Measurements from ENCODE around the gene CPXM2.

Gene CPXM2

GRCh38 chr10:123795846-123796590 lies 95.6 kb downstream of the CPXM2 start:
- no peak for DNase-seq

- no peak for DNase-seq
Observed at GRCh38 chr10:123795196-123795780, 96.3 kb downstream of the CPXM2 start.

DNA sequence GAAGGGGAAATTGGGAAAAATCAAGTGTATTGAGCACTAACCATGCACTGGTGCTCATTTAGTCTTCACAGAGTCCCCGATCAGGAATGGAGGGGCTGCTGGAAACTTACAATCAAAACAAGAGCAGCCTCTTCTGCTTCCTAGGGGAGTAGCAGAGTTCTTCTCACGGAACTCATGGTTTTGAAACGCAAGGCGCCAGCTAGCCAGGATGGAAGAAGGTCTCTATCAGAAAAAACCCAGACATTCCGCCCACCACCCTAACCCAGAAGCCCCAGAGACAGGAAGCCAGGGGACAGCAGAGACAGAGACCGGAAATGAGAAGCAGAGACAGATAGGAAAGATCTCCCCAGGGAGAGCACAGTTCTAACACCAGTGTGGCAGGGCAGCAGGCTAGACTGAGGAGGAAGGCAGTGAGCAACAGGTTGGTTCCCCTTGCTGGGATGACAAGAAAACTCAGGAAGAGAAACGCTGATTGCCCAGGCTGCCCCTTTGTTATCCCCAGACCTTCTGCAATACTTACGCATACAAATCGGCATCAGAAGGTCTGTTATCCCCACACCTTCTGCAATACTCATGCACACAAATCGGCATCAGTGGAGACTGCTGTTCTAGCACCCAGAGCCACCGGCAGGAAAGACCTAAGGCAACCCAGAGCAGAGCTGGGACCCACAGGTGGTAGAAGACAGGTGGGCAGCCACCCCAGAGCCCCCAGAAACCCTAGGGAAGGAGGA lies 99.2 kb downstream of the CPXM2 start:
- no peak for DNase-seq

DNA sequence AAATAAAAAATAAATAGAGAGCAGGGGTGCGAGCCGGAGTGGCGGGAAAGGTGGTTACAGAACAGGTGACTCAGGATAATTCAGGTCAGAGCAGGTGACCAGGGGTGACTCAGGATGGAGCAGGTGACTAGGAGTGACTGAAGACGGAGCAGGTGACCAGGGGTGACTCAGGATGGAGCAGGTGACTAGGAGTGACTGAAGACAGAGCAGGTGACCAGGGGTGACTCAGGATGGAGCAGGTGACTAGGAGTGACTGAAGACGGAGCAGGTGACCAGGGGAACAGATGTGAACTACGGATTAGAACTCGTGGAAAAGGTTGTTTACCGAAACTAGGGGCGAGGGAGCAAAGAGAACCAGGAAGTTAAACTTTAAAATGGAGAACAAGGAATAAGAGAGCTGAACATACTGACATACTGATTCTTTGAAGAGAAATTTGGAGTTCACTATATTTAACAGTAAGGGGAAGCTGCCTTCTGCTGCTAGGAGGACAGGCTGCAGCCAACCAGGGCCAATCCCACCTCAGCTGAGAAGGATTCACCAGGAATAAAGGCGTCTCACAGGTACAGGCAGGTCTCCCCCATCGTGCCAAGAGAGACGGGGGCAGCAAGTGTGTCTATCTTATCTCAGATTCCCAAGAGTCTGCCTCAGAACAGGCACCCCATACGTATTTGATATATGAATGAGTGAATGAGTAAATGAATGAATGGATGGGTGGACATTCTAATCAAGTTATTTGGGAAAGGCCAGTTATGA lies 101.3 kb downstream of the CPXM2 start:
- DNase-seq: no peak

DNA sequence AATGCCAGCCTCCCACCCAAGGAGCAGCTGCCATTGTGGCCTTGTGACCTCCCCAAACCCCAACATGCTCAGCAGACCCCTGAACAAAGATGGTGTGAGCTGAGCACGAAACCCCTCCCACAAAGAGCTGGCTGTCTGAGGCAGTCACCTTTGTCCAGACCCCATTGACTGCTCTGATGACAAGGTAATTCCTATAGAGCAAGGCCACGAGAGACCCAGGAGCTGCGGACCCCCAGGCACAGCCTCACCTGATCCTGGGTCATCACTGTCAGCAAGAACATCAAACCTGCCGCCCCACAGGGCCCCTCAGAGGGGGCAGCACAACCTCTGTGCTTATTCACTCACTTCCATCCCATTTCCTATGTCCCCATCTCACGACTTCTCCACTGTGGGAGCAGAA lies 102.6 kb downstream of the CPXM2 start:
- DNase-seq: no peak

GRCh38 chr10:123787566-123787965 lies 104.0 kb downstream of the CPXM2 start:
- DNase-seq: no peak

DNA sequence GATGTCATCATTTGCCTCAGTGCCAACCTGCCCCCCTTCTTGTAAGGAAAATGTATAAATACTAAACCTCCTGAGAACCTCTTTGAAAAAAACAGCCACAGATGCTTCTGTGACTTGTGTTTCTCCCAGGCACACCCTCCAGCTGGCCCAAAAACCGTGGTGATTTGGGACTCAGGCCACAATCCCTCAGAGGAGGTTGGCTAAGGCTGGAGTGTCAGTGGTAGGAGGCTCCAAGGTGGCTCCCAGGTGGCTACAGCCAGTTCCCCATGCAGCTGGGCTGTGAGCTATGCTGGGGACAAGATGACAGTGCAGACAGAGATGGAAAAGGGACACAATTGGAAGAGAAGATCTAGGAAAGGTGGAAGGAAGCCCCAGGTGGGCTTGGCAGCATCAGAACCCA lies 104.7 kb downstream of the CPXM2 start:
- no peak for DNase-seq

- DNase-seq: no peak
Observed at GRCh38 chr10:123786306-123786705, 105.3 kb downstream of the CPXM2 start.

DNA sequence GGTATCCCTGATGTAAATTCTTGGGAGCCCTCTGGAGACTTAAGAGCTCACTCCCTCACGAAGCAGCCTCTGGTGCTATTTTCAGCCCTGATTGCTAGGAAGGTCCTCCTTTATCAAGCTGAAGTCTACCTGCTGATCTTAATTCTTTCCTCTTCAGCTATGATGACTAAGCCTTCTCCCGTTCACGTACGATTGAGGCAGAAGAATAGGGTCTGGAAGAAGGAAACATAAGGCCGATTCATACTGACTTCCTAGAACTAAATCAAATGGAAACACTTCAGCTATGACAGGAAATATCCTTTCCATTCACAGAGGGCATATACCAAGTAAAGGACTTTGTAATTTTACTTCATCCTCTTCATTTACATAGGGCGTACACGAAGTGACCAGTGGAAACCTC lies 107.0 kb downstream of the CPXM2 start:
- no peak for DNase-seq

- no peak for DNase-seq
Observed at GRCh38 chr10:123784216-123784615, 107.4 kb downstream of the CPXM2 start.

GRCh38 chr10:123783296-123783695 lies 108.3 kb downstream of the CPXM2 start:
- no peak for DNase-seq

DNA sequence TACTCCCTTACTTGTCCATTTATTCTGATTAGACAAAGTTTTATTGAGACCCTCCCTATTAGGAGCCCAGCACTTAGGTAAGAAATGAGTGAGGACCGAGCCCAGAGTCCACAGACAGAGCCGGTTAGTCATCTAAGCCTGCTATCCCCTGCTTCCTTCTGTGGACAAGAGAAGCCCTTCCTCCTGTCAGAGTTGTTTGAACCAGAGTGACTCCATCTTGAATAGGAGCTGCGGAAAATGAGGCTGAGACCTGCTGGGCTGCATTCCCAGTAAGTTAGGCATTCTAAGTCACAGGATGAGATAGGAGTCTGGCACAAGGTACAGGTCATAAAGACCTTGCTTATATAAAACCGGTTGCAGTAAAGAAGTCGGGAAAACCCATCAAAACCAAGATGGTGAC lies 109.1 kb downstream of the CPXM2 start:
- DNase-seq: no peak

DNA sequence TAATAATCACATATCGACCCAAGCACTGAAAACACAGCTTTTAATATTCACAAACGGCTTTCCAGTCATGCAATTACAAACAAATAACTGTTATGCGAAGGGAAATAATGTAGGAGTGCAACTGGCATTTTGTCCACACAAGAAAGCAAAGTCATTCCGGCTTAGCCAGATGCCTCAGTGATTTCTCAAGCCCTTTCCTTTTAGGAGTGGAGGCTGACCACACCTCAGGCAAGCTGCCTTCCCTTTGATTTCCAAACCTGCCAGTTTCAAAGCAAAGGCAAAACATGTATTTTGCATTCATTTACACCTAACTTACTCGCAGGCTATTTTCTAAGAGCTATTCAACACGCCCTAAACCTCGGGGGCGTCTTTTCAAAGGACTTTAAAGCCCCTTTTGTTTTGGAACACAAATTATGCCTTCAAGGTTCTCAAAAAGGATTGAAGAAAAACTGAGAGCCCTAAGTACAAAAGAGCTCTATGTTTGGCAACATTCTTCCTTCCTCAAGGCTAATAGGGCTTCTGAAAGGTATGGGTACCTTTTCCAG lies 109.6 kb downstream of the CPXM2 start:
- no peak for DNase-seq

GRCh38 chr10:123781324-123781900 lies 110.2 kb downstream of the CPXM2 start:
- DNase-seq: no peak

DNA sequence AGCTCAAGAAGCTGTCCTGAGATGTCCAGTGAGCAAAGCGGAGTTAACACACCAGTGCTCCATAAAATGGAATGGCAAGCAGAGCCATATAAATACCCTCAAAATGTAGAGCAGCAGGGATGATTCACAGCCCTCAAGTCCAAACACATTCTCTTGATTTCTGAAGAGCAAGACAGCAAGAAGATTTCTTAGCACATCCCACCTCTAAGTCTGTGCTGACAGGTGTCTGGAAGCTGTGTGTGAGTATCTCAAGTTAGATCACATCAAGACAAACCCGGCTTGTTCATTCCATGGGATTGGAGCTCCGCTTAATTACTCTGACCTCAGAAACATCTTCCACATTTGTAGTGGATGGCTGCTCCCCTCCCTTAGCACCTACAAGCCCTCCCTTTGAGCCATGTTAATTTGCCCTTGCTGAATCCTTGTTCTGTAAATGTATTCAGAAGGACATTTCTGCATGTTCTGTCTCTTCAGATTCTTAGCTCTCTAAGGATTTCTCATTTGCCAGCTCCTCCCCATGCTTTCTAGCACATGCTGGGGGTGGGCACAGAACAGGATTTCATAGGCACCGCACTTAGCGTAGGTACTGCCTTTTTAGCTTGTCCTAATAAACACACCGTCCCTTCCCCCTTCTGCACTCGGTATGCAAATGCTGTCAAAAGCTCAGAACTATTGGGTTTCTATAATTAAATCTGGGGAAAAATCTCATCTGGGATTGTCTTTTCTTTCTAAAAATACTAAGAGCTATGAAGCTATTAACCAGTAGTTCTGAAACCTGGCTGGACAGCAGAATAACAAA lies 112.7 kb downstream of the CPXM2 start:
- no peak for DNase-seq

DNA sequence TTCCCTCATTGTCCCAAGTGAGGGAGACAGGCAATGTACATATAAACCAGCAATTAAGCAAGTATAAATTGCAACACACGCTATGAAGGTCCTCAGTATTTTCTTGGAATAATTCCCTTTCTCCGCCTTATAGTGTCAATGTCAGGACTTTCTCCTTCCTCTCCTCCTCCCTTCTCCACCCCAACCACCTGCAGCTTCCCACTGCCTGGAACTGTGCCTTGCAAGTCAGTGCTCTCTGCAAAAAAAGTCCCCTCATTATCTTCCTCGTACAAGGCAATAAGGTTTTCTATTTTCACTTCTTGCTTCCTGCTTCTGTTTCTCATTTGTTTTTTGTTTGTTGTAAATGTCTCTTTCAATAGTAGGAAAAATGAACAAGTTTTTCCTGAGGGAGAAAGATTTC lies 113.7 kb downstream of the CPXM2 start:
- DNase-seq: no peak

GRCh38 chr10:123774132-123774742 lies 117.4 kb downstream of the CPXM2 start:
- DNase-seq: no peak

- DNase-seq: no peak
Observed at GRCh38 chr10:123772645-123773508, 118.7 kb downstream of the CPXM2 start.

GRCh38 chr10:123771877-123772644 lies 119.5 kb downstream of the CPXM2 start:
- no peak for DNase-seq

DNA sequence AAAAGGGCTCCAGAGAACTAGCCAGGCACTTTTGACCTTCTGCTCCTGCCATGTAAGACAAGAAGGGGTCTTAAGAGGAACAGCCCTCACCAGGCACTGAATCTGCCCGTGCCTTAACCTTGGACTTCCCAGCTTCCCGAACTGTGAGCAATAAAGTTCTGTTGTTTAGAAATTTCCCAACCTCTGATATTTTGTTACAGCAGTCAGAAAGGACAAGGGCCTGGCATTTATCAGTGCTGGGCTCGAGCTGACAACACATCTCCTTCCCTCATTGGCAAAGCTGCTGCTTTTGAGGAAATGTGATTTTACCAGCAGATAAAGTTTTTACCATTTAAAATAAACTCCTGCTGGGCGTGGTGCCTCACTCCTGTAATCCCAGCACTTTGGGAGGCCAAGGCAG lies 122.0 kb downstream of the CPXM2 start:
- DNase-seq: no peak
